ENCODE measurements around the gene BRD9.

DNA sequence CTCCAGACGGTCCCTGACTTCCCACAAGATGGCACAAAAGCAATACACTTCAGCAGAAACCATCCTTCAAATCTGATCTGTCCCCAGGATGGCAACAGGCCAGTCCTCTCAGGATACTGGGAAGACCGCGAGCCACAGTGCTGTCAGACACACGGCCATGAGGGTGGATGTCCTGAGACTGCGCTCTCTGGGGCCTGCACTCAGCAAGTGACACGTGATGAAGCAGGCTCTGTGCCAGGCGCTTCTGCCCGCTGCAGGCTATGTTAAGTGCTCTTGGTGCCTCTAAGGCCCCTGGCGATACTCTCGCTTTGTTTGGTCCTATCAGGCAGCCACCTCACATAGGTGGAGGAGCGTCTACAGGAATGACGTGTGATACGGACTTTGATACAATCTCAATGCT is 7.1 kb downstream of the BRD9 start:
- no peak for TF ChIP-seq CTCF (IDR thresholded peaks at IDR 0.05; ENCODE audit: insufficient read depth, low read length)
- TF ChIP-seq POLR2AphosphoS5 (IDR thresholded peaks at IDR 0.05; ENCODE audit: low read depth): no peak
- TF ChIP-seq REST (IDR thresholded peaks at IDR 0.05; ENCODE audit: insufficient replicate concordance, low read depth): no peak

Data from HL-60 (cell line).